EL (cell line): ENCODE results near the gene OLFML2B.

Source experiments
- DNase-seq: peaks from one replicate; pipeline ENCODE4 v3.0.0-alpha.2; 2016

Gene OLFML2B

GRCh38 chr1:161943737-161944136 lies 79.9 kb downstream of the OLFML2B start:
- DNase-seq, result no peak

- DNase-seq, result no peak
Measured at GRCh38 chr1:161941726-161942436, 81.8 kb downstream of the OLFML2B start.

DNA sequence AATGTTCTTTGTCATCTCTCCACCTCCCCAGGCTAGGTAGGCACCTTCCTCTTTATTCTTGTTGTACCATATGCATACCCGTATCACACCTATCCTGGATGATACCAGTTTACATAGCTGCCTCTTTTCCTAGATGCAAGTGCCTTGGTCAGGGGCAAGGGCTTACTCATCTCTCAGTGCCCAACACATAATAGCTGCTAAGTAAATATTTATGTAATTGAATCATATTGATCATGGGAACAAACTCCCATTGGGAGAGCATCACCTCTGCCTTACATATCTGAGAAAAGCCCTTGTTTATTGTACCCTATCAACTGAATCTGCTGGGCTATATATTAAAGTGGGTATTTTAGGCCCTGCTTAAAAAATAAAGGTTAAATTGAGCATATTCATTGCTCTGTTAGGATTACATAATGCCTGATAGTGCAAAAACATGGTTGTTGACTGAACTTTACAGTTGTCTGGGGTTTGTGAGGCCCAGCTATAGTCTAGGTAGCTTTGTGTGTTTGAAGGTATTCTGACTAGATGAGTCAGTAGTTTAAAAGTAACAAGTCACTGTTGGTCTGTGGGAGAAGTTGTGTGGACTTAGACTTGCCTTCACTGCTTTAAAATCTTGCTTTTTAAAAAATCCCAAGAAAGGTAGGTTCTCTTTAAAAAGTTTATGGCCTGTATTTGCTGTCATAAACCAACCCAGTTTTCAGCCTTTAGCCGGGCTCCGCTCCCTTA lies 82.6 kb downstream of the OLFML2B start:
- DNase-seq, result no peak

- no peak for DNase-seq
Measured at GRCh38 chr1:161936786-161937185, 86.9 kb downstream of the OLFML2B start.

- DNase-seq, result no peak
Measured at GRCh38 chr1:161935264-161935663, 88.4 kb downstream of the OLFML2B start.

DNA sequence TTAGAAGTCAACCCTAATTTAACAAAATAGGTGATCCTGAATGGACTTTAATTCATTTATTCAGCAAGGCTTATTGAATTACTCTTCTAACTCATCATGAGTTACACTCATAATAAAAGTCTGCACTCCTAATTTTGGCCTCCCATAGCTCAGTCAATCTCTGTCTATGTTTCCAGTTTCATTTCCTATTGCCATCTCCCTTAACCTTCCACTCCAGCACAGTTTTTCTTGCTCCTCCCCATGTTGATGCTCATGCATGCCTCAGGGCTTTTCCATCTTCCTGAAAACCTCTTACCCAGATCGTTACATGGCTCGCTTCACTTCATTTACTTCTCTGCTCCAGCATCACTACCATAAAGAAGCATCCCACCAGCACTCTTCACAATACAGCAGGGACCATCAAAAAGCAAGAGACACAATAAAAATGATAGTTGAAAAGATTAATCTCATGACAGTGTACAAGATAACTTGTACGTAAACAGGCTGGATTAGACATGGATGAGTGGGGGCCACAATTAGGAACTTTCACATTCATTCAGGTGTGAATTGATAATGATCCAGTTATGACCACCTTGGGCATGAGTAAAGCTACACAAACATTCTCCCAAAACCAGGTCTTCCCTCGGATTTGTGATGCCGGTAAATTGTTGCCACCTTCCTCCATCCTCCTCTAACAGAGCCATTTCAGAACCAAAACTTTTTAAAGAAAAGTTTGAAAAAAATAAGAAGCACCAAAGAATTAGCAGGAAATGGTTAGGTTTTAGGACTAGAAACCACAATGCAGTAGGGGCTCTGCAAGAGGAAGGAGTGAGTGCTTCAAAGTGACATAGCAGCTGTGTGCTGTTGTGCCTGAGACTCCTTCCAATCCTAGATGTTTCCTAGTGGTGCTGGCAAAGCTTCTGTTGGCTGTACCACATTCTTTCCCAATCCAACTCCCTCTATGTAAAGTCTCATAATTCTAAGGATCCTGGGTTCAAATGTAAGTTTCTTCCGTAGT lies 89.8 kb downstream of the OLFML2B start:
- DNase-seq, result no peak
